ENCODE data around the gene FOXE1.

DNA sequence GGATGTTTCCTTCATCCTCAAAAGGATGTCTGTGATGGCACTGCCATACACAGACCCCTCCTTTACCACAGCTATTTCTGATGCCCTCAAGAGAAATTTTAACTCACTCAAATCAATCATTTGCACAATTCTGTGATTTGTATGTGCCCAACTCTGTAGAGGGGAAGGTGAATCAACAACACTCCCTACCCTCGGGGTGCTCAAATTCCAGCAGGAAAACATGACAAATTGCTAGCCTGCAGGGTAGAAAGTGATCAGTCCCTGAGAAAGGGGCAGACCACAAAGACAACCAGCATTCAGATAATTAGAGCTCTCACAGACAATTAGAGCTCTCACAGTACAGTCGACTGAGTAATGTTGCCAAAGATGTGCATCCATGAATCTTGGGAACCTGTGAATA lies 45.3 kb upstream of the FOXE1 start:
- TF ChIP-seq ZNF423 (tag by site-specific recombination; IDR thresholded peaks at IDR 0.05) (no peak), ZNF629 (tag by site-specific recombination; IDR thresholded peaks at IDR 0.05) (no peak), ZNF248 (tag by site-specific recombination; IDR thresholded peaks at IDR 0.05) (no peak), ZNF292 (tag by site-specific recombination; IDR thresholded peaks at IDR 0.05; ENCODE audit: borderline replicate concordance, low read depth) (no peak)
- TF ChIP-seq, protein P1, sequence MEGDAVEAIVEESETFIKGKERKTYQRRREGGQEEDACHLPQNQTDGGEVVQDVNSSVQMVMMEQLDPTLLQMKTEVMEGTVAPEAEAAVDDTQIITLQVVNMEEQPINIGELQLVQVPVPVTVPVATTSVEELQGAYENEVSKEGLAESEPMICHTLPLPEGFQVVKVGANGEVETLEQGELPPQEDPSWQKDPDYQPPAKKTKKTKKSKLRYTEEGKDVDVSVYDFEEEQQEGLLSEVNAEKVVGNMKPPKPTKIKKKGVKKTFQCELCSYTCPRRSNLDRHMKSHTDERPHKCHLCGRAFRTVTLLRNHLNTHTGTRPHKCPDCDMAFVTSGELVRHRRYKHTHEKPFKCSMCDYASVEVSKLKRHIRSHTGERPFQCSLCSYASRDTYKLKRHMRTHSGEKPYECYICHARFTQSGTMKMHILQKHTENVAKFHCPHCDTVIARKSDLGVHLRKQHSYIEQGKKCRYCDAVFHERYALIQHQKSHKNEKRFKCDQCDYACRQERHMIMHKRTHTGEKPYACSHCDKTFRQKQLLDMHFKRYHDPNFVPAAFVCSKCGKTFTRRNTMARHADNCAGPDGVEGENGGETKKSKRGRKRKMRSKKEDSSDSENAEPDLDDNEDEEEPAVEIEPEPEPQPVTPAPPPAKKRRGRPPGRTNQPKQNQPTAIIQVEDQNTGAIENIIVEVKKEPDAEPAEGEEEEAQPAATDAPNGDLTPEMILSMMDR (tag by site-specific recombination; IDR thresholded peaks at IDR 0.05) = no peak
- TF ChIP-seq, protein P2, sequence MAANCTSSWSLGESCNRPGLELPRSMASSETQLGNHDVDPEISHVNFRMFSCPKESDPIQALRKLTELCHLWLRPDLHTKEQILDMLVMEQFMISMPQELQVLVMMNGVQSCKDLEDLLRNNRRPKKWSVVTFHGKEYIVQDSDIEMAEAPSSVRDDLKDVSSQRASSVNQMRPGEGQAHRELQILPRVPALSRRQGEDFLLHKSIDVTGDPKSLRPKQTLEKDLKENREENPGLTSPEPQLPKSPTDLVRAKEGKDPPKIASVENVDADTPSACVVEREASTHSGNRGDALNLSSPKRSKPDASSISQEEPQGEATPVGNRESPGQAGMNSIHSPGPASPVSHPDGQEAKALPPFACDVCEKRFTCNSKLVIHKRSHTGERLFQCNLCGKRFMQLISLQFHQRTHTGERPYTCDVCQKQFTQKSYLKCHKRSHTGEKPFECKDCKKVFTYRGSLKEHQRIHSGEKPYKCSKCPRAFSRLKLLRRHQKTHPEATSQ (tag by site-specific recombination; IDR thresholded peaks at IDR 0.05) = no peak

Measured in HEK293 (cell line).